Right lobe of liver (tissue), 6 donors: ENCODE results near the gene COL5A1. TPM values are rescaled to one million over a fixed set of nuclear protein-coding genes. Genes with fewer than 3 reads are reported as not detected.

Experiments used
- ATAC-seq, 4 donors: fragments of 200-7000 bp; cut with Tn5 transposase; one replicate each; pipeline ENCODE4 v1.9.1; 2020; ENCODE audit warnings: mild to moderate bottlenecking in 4 of 4, moderate library complexity in 4 of 4
- DNase-seq, 3 donors: peaks; one replicate each; pipeline ENCODE4 v3.0.0-alpha.2; 2020
- H3K27ac ChIP-seq, 3 donors: fragments of 200-600 bp; one replicate each; pipeline ENCODE4 v1.8.0; 2022
- H3K27me3 ChIP-seq, 2 donors: fragments of 200-600 bp; one replicate each; pipeline ENCODE4 v1.8.0; 2022
- H3K36me3 ChIP-seq, 4 donors: fragments of 200-600 bp; sonication (generic) in 1 of 4; one replicate each; pipeline versions ENCODE4 v1.5.1 to v1.8.0; 2017 to 2022; ENCODE audit warnings: control low read depth in 1 of 4
- H3K4me1 ChIP-seq, 4 donors: fragments of 200-600 bp; sonication (generic) in 1 of 4; one replicate each; pipeline versions ENCODE4 v1.5.1 to v1.8.0; 2017 to 2022; ENCODE audit warnings: control low read depth in 1 of 4
- H3K4me3 ChIP-seq, 3 donors: fragments of 200-600 bp; one replicate each; pipeline ENCODE4 v1.8.0; 2022
- H3K9me3 ChIP-seq, 4 donors: fragments of 200-600 bp; sonication (generic) in 1 of 4; one replicate each; pipeline versions ENCODE4 v1.5.1 to v1.8.0; 2017 to 2022; ENCODE audit warnings: control low read depth in 1 of 4
- POLR2A ChIP-seq: fragments of 450-650 bp; IDR thresholded peaks from one replicate; pipeline ENCODE4 v1.6.1; 2017; ENCODE audit warnings: antibody characterized with exemption, mild to moderate bottlenecking
- WGBS: methylation state at CpG from one replicate; pipeline ENCODE4 v1.1.6; 2018; ENCODE audit warnings: low coverage, low lambda C conversion rate; ENCODE audit not compliant: insufficient coverage; ENCODE audit errors: missing lambda C conversion rate; 5-methylcytosine and 5-hydroxymethylcytosine counted together
- intact Hi-C, 2 donors: fragments of 100-400 bp; cut with DNase I; formaldehyde crosslinking; loops; one replicate each; pipeline versions ENCODE4 v1.11.2 to v1.14.1; 2022
- total RNA-seq, 6 experiments: library from RNA; depleted of rRNA in 2 of 6; stranded (reverse); fragments of >200 nt in 2 of 6; fragmentation: NEBNext Ultra II Directional in 3 of 6; extraction: Animal tissue kit (Norgen Biotek cat#: 25700) in 3 of 6; gene quantifications; one replicate each; pipeline versions ENCODE4 v1.1.0 to v1.2.4, GENCODE V29; 2016 to 2023
- TF ChIP-seq, protein P1 (sequence below), 4 donors: fragments of 200-600 bp in 3 of 4; fragments of 450-650 bp in 1 of 4; IDR thresholded peaks; one replicate each; pipeline versions ENCODE4 v1.5.1 to v1.8.0; 2016 to 2022; ENCODE audit warnings: antibody characterized with exemption in 4 of 4, mild to moderate bottlenecking in 2 of 4
- donor health status: DM: no; HTN: yes; CAD: no.
- donor health status: DM: no; HTN: no; CAD: no.
- donor health status: DM: no; HTN: no; CAD: no.
- donor health status: DM: no; HTN: yes; CAD: no.
- donor health status: DM: no; HTN: yes; CAD: no.

COL5A1 gene
- total RNA-seq, 6 experiments from 2014 or later: 1.5 to 17.0 (median 7.7) TPM

- Histone ChIP-seq H3K27me3 (no peaks in the 10 kb centered on the region), H3K36me3 (no peaks in the 10 kb centered on the region), H3K9me3 (no peaks in the 10 kb centered on the region), H3K4me3 (no peak overlapping the region), H3K27ac (no peak overlapping the region), H3K4me1 (no peaks in the 10 kb centered on the region)
- DNase-seq (no peak), ATAC-seq (no peak)
- intact Hi-C loops: loop anchor here in 1 of 2 donors (10.0 kb wide), 1 partner anchor 282 kb away; no protein-coding TSS in a partner anchor
- no peak for TF ChIP-seq POLR2A
- TF ChIP-seq, protein P1, sequence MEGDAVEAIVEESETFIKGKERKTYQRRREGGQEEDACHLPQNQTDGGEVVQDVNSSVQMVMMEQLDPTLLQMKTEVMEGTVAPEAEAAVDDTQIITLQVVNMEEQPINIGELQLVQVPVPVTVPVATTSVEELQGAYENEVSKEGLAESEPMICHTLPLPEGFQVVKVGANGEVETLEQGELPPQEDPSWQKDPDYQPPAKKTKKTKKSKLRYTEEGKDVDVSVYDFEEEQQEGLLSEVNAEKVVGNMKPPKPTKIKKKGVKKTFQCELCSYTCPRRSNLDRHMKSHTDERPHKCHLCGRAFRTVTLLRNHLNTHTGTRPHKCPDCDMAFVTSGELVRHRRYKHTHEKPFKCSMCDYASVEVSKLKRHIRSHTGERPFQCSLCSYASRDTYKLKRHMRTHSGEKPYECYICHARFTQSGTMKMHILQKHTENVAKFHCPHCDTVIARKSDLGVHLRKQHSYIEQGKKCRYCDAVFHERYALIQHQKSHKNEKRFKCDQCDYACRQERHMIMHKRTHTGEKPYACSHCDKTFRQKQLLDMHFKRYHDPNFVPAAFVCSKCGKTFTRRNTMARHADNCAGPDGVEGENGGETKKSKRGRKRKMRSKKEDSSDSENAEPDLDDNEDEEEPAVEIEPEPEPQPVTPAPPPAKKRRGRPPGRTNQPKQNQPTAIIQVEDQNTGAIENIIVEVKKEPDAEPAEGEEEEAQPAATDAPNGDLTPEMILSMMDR (IDR thresholded peaks at IDR 0.05): no peak
- 23% methylated on average over 2 of the region's 18 CpGs for WGBS
Observed at GRCh38 chr9:134736791-134737497, 95.3 kb downstream of the COL5A1 start.

- no peak for TF ChIP-seq POLR2A
- TF ChIP-seq, protein P1 (IDR thresholded peaks at IDR 0.05): no peak
- Histone ChIP-seq H3K36me3 (no peaks in the 10 kb centered on the region), H3K4me1 (no peaks in the 10 kb centered on the region), H3K27ac (no peak overlapping the region), H3K27me3 (no peaks in the 10 kb centered on the region), H3K9me3 (no peaks in the 10 kb centered on the region), H3K4me3 (no peak overlapping the region)
- 60% methylated on average over 1 of the region's 26 CpGs for WGBS
- DNase-seq: no peak
- ATAC-seq: no peak
- intact Hi-C loops: loop anchor here in 1 of 2 donors (10.0 kb wide), 1 partner anchor 283 kb away; no protein-coding TSS in a partner anchor
Observed at GRCh38 chr9:134737842-134738580, 96.4 kb downstream of the COL5A1 start.

DNA sequence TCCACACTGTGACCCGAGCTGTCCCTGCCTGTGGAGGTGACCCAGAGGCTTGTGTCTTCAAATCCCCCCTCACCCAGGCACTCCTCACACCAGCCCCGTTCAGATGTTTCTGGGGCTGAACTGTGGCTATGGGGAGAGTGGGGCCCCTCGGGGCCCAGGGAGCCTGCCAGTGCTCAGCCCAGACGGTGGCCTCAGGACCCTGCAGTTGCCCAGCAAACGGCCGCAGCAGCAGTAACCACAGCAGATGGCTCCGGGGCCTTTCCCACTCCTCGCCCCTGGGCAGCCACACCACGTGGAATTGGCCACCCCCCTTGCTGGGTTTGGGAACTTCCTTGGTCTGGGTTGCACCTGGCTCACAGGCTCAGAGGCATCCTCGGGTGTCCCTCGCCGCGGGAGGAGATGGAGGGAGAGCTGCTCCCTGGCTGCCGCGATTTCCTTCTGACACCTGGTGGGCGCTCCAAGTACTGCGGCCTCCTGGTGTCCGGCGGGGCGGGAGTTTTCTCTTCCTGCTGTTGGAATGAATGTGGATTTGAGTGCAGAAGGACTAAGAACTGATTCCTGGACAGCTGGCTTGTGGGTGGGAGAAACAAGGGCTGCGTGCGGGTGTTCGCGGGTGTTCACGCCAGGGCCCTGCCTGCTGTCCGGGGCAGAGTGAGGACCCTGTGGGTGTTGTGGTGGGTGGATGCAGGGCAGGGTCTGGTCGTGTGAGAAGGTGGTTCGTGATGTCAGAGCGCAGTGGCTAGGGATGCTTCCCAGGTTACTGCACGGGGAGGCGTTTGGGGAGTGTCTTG lies 97.5 kb downstream of the COL5A1 start:
- peak in 2 of 3 donors; percentile 62 to 66 for DNase-seq
- ATAC-seq: peak; percentile 71 to 86 (median 80)
- no peaks in the 10 kb centered on the region for H3K27me3 ChIP-seq
- intact Hi-C loops: loop anchor here in 1 of 2 donors (10.0 kb wide), 1 partner anchor 284 kb away; no protein-coding TSS in a partner anchor
- WGBS: 35% methylated on average over 12 of the region's 31 CpGs
- H3K4me3 ChIP-seq: no peak overlapping the region
- no peaks in the 10 kb centered on the region for H3K36me3 ChIP-seq
- no peaks in the 10 kb centered on the region for H3K4me1 ChIP-seq
- TF ChIP-seq, protein P1 (IDR thresholded peaks at IDR 0.05): peak; percentile 66 to 79 (median 74)
- no peak for TF ChIP-seq POLR2A
- no peak overlapping the region for H3K27ac ChIP-seq
- no peaks in the 10 kb centered on the region for H3K9me3 ChIP-seq

DNA sequence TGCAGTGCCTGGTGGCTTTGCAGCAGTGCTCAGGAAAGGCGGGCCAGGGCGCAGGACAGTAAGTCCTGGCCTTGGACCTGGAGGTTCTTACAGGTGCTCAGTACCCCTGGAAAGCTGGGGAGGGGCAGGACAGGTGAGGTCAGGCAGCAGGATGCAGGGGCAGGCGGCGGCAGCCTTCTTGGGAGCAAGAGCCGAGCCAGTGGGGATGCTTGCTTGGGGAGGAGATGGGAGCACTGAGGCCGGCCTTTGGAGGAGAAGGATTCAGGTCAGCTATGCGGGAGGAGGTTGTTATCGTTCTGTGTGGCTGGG lies 98.0 kb downstream of the COL5A1 start:
- no peak overlapping the region for H3K4me3 ChIP-seq
- intact Hi-C loops: loop anchor here in 1 of 2 donors (10.0 kb wide), 1 partner anchor 285 kb away; no protein-coding TSS in a partner anchor
- H3K4me1 ChIP-seq: no peaks in the 10 kb centered on the region
- no peaks in the 10 kb centered on the region for H3K9me3 ChIP-seq
- no peaks in the 10 kb centered on the region for H3K36me3 ChIP-seq
- H3K27ac ChIP-seq: no peak overlapping the region
- TF ChIP-seq, protein P1 (IDR thresholded peaks at IDR 0.05): no peak
- no peak for TF ChIP-seq POLR2A
- WGBS: no CpG with 5 or more reads among the region's 8 CpGs
- DNase-seq: no peak
- no peak for ATAC-seq
- no peaks in the 10 kb centered on the region for H3K27me3 ChIP-seq
